NB4 (cell line): ENCODE data around the gene NDUFA13.

Experiments used
- DNase-seq: peaks from one replicate; pipeline ENCODE4 v3.0.0; 2010; ENCODE audit warnings: low read depth
- H3K4me3 ChIP-seq: one replicate; pipeline ENCODE4 v1.5.1; 2011; ENCODE audit warnings: mild to moderate bottlenecking, low read depth, low read length, moderate library complexity
- MAX ChIP-seq: IDR thresholded peaks from 2 replicates; pipeline ENCODE4 v1.6.1; 2011; ENCODE audit warnings: low read depth, low read length
- MYC ChIP-seq: IDR thresholded peaks from 2 replicates; pipeline ENCODE4 v1.6.1; 2011; ENCODE audit warnings: low read depth, low read length
- POLR2A ChIP-seq: IDR thresholded peaks from 2 replicates; pipeline ENCODE4 v1.6.1; 2011; ENCODE audit warnings: mild to moderate bottlenecking; ENCODE audit not compliant: insufficient read length; ENCODE audit errors: extremely low read depth
- TF ChIP-seq, protein P1 (sequence below): IDR thresholded peaks from one replicate; pipeline ENCODE4 v1.5.1; 2012; ENCODE audit warnings: low read depth, low read length

The NDUFA13 gene

GRCh38 chr19:19552798-19553197, 36.8 kb downstream of the NDUFA13 start:
- TF ChIP-seq, protein P1, sequence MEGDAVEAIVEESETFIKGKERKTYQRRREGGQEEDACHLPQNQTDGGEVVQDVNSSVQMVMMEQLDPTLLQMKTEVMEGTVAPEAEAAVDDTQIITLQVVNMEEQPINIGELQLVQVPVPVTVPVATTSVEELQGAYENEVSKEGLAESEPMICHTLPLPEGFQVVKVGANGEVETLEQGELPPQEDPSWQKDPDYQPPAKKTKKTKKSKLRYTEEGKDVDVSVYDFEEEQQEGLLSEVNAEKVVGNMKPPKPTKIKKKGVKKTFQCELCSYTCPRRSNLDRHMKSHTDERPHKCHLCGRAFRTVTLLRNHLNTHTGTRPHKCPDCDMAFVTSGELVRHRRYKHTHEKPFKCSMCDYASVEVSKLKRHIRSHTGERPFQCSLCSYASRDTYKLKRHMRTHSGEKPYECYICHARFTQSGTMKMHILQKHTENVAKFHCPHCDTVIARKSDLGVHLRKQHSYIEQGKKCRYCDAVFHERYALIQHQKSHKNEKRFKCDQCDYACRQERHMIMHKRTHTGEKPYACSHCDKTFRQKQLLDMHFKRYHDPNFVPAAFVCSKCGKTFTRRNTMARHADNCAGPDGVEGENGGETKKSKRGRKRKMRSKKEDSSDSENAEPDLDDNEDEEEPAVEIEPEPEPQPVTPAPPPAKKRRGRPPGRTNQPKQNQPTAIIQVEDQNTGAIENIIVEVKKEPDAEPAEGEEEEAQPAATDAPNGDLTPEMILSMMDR: peak; percentile 52
- TF ChIP-seq MAX: no peak
- peak; percentile 59 for DNase-seq
- no peak overlapping the region for H3K4me3 ChIP-seq

DNA sequence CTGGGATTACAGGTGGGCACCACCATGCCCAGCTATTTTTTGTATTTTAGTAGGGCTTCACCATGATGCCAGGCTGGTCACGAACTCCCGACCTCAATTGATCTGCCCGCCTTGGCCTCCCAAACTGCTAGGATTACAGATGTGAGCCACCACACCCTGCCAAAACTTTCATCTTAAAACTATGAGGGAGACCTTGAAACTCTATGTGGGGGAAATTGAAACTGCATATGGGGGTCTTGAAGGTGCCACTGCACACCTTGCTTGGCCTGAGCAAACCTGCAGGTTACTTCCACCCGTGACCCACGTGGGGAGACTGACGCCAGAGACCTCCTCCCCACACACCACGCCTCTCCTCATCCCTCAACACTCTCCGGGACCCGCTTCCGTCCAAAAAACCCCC, 37.6 kb downstream of the NDUFA13 start:
- no peak for DNase-seq
- TF ChIP-seq MYC: no peak
- TF ChIP-seq MAX: no peak
- TF ChIP-seq POLR2A: no peak
- TF ChIP-seq, protein P1: no peak
- no peak overlapping the region for H3K4me3 ChIP-seq

GRCh38 chr19:19554074-19555023, 38.3 kb downstream of the NDUFA13 start:
- no peak for TF ChIP-seq MAX
- TF ChIP-seq, protein P1: peak; percentile 83
- TF ChIP-seq POLR2A: no peak
- TF ChIP-seq MYC: no peak
- no peak overlapping the region for H3K4me3 ChIP-seq
- DNase-seq: peak; percentile 70

- TF ChIP-seq, protein P1: no peak
- TF ChIP-seq MAX: no peak
- no peak for TF ChIP-seq POLR2A
- no peak for TF ChIP-seq MYC
- DNase-seq: no peak
- no peak overlapping the region for H3K4me3 ChIP-seq
Measured at GRCh38 chr19:19558055-19558454, 42.0 kb downstream of the NDUFA13 start.

DNA sequence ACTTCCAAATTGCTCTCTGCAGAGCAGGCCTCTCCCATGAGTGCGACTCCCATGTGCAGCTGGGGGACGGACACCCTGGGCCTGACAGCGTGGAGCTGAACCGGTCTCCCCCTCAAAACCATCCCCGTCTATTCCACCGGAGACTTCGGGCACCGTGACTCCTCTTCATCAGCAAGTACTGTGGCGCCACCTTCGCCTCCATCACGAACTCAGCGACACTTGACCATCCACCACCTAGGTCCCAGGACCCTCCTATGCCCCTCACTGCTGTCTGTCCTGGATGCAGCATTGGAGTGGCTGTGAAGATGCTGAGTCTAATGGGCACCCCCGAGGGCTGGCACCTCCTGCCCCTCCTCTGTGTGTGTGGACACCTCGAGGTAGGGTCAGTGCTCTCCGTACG, 42.6 kb downstream of the NDUFA13 start:
- H3K4me3 ChIP-seq: no peak overlapping the region
- TF ChIP-seq POLR2A (no peak), MYC (no peak), MAX (no peak)
- TF ChIP-seq, protein P1: no peak
- no peak for DNase-seq
